IPS-15b (cell line): ENCODE data around the gene DGKB.

Source experiments
- H3K27me3 ChIP-seq: one replicate; pipeline ENCODE4 v1.6.1; 2013; ENCODE audit warnings: low read length; ENCODE audit not compliant: control insufficient read depth, insufficient read depth
- H3K36me3 ChIP-seq: one replicate; pipeline ENCODE4 v1.6.1; 2013; ENCODE audit warnings: low read length; ENCODE audit not compliant: control insufficient read depth, insufficient read depth
- H3K4me1 ChIP-seq: one replicate; pipeline ENCODE4 v1.6.1; 2013; ENCODE audit warnings: mild to moderate bottlenecking, low read length; ENCODE audit not compliant: control insufficient read depth, insufficient read depth
- H3K4me3 ChIP-seq: one replicate; pipeline ENCODE4 v1.5.1; 2013; ENCODE audit warnings: low read depth, low read length
- H3K9ac ChIP-seq: one replicate; pipeline ENCODE4 v1.6.1; 2013; ENCODE audit warnings: low read depth, mild to moderate bottlenecking, low read length
- H3K9me3 ChIP-seq: one replicate; pipeline ENCODE4 v1.6.1; 2013; ENCODE audit warnings: mild to moderate bottlenecking, low read length; ENCODE audit not compliant: control insufficient read depth, insufficient read depth

Gene DGKB

GRCh38 chr7:14576578-14576977 lies 326.0 kb downstream of the DGKB start:
- no peaks in the 10 kb centered on the region for H3K4me1 ChIP-seq

DNA sequence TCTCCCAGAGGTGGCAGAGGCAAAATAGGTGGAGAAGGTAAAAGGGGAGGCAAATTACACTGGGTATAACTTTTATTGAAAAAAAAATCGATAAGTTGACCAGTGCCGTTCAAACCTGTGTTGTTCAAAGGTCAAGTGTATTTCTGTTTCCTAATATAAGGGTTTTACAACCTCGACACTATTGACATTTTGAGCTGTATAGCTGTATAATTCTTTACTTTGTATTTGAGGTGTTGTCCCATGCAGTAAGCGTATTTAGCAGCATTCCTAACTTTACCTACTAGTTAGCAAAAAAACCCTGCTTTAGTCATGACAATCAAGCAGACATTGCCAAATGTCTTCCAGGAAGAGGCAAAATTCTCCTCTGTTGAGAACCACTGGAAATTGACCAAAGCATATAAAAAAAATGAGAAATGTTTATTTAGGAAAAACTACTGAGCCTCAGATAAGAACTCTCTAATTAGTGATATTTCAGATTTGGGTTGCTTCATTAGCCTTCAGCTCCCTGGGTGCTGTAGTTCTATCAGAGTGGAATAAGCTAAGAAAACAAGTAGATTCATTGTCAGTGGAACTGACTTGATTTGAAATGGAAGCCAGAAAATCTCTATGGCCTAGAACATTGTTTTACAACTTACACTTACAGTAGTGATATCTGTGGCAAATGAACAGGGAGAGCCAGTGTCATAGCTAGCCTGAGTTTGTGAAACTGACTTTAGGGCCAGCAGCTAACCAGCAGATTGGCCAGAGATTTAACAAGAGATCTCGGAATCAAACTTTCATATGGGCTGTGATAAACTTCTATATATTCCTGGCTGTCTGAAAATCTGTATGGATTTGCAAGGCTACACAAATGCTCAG lies 331.6 kb downstream of the DGKB start:
- H3K9me3 ChIP-seq: no peaks in the 10 kb centered on the region
- H3K36me3 ChIP-seq: no peaks in the 10 kb centered on the region
- H3K4me3 ChIP-seq: no peak overlapping the region
- no peaks in the 10 kb centered on the region for H3K27me3 ChIP-seq
- H3K4me1 ChIP-seq: no peaks in the 10 kb centered on the region
- H3K9ac ChIP-seq: no peak overlapping the region

More at GRCh38 chr7:14576578-14576977, 326.0 kb downstream of the DGKB start:
- Histone ChIP-seq H3K4me3 (no peak overlapping the region), H3K27me3 (no peaks in the 10 kb centered on the region), H3K9ac (no peak overlapping the region), H3K9me3 (no peaks in the 10 kb centered on the region), H3K36me3 (no peaks in the 10 kb centered on the region)

GRCh38 chr7:14552060-14552459 lies 350.5 kb downstream of the DGKB start:
- Histone ChIP-seq H3K9me3 (no peaks in the 10 kb centered on the region), H3K27me3 (no peaks in the 10 kb centered on the region), H3K36me3 (no peaks in the 10 kb centered on the region), H3K4me3 (no peak overlapping the region), H3K9ac (no peak overlapping the region), H3K4me1 (no peaks in the 10 kb centered on the region)

GRCh38 chr7:14551310-14551709 lies 351.2 kb downstream of the DGKB start:
- Histone ChIP-seq H3K9me3 (no peaks in the 10 kb centered on the region), H3K4me3 (no peak overlapping the region), H3K4me1 (no peaks in the 10 kb centered on the region), H3K27me3 (no peaks in the 10 kb centered on the region), H3K9ac (no peak overlapping the region), H3K36me3 (no peaks in the 10 kb centered on the region)

DNA sequence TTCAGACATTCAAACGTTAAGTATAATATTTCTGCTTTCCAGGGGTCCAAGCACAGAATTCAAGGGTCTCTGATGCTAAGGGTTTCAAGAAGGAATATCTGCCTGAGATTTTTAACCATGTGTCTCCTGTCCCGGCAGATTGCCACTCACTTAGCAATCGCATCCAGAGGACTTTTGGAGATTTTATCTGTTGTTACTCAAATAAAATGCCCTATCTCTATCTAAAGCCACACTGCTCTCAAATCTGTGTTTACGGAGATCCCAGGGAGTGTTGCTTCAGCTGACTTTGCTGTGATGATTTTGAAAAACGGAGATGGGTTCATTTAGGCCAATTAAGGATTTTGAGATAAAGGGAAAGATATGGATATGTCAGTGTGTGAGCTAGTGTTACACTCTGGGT lies 359.9 kb downstream of the DGKB start:
- Histone ChIP-seq H3K9me3 (no peaks in the 10 kb centered on the region), H3K9ac (no peak overlapping the region), H3K4me1 (no peaks in the 10 kb centered on the region)

DNA sequence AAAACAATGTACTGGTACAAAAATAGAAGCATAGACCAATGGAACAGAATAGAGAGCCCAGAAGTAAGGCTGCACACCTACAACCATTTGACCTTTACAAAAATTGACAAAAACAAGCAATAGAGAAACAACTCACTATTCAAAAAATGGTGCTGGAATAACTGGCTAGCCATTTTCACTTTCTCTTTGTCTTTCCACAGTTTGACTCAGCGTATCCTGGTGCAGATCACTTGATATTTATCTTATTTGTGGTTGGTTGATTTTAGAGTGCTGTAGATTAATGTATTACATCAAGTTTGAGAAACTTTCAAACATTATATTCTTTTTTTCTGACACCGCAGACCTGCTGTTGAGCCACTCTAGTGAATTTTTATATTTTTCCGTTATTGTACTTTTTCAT lies 381.4 kb downstream of the DGKB start:
- Histone ChIP-seq H3K9ac (no peak overlapping the region), H3K36me3 (no peaks in the 10 kb centered on the region), H3K9me3 (no peaks in the 10 kb centered on the region), H3K4me3 (no peak overlapping the region), H3K27me3 (no peaks in the 10 kb centered on the region), H3K4me1 (no peaks in the 10 kb centered on the region)

More for the DNA sequence above, 359.9 kb downstream of the DGKB start:
- Histone ChIP-seq H3K27me3 (no peaks in the 10 kb centered on the region), H3K36me3 (no peaks in the 10 kb centered on the region), H3K4me3 (no peak overlapping the region)

GRCh38 chr7:14510268-14510667 lies 392.3 kb downstream of the DGKB start:
- Histone ChIP-seq H3K4me1 (no peaks in the 10 kb centered on the region), H3K4me3 (no peak overlapping the region), H3K9ac (no peak overlapping the region), H3K9me3 (no peaks in the 10 kb centered on the region), H3K36me3 (no peaks in the 10 kb centered on the region), H3K27me3 (no peaks in the 10 kb centered on the region)

DNA sequence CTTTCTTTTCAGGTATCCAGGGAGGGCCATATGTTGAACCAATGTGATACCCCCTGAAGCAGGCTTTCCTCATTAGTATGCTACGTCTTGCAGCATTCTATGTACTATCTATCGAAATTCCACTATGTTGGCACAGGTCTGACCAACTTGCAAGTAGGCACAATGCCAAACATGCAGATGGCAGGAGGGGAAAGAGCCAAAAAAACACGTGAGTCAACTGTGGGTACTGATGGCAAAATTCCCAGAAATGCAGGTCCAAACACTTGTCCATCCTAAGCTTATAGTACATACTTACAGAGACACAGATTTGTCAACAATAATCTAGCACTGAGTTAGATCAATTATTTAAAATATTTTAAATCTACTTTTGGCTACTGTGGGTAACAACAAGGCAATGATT lies 394.9 kb downstream of the DGKB start:
- Histone ChIP-seq H3K4me1 (peaks cover 6% of the 10 kb centered on the region), H3K9me3 (no peaks in the 10 kb centered on the region), H3K9ac (no peak overlapping the region), H3K4me3 (no peak overlapping the region), H3K36me3 (no peaks in the 10 kb centered on the region), H3K27me3 (no peaks in the 10 kb centered on the region)

DNA sequence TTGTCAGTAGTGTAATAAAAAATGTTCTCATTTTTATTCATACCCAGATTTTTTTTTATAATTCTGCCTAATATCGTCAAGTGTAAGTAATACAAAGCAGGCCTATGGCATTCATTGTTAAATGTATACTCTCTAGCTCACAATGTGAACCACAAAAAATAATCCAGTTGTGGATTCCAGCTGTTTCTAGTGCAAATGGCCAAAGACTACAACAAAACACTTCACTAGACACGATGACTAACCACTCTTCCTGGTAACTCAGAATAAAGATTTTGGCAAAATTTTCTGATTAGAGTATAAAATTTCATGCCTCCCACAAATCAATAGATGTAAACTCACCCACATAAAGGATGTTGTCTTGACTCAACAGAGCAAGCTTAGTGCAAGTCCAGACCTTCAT lies 396.6 kb downstream of the DGKB start:
- no peak overlapping the region for H3K4me3 ChIP-seq
- no peaks in the 10 kb centered on the region for H3K9me3 ChIP-seq
- H3K9ac ChIP-seq: no peak overlapping the region
- H3K4me1 ChIP-seq: peaks cover 6% of the 10 kb centered on the region
- H3K27me3 ChIP-seq: no peaks in the 10 kb centered on the region
- no peaks in the 10 kb centered on the region for H3K36me3 ChIP-seq

GRCh38 chr7:14504134-14504533 lies 398.4 kb downstream of the DGKB start:
- Histone ChIP-seq H3K4me1 (peaks cover 6% of the 10 kb centered on the region), H3K36me3 (no peaks in the 10 kb centered on the region), H3K9ac (no peak overlapping the region), H3K9me3 (no peaks in the 10 kb centered on the region), H3K27me3 (no peaks in the 10 kb centered on the region), H3K4me3 (no peak overlapping the region)

DNA sequence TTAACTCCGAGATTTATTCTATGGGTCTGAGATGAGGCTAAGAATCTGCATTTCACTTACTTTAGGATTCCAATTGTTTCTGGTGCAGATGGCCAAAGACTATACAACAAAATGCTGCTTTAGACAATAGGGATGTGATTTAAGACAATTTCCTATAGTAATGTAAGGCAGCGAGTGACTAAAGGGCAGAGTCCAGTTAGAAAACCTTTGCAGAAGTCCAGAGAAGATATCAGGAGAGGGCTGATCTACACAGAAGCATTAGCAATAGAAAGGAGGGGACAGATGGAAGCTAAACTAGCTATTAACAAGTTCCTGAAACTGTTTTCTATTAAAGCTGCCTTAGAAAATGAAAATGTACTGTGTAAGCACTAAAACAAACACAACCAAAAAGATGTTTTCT lies 398.9 kb downstream of the DGKB start:
- Histone ChIP-seq H3K27me3 (no peaks in the 10 kb centered on the region), H3K9ac (no peak overlapping the region), H3K4me1 (peaks cover 6% of the 10 kb centered on the region), H3K9me3 (no peaks in the 10 kb centered on the region), H3K4me3 (no peak overlapping the region), H3K36me3 (no peaks in the 10 kb centered on the region)

GRCh38 chr7:14501436-14501835 lies 401.1 kb downstream of the DGKB start:
- H3K4me3 ChIP-seq: no peak overlapping the region
- no peaks in the 10 kb centered on the region for H3K27me3 ChIP-seq
- H3K4me1 ChIP-seq: peaks cover 6% of the 10 kb centered on the region
- no peaks in the 10 kb centered on the region for H3K9me3 ChIP-seq
- H3K36me3 ChIP-seq: no peaks in the 10 kb centered on the region
- H3K9ac ChIP-seq: no peak overlapping the region
